GM12801 (cell line): ENCODE results near the gene ATG4A.

ENCODE experiments used
- CTCF ChIP-seq: IDR thresholded peaks from one replicate; pipeline ENCODE4 v1.5.1; 2011; ENCODE audit warnings: control low read depth; ENCODE audit not compliant: insufficient read length; ENCODE audit errors: extremely low read depth

The ATG4A gene

GRCh38 chrX:108169768-108170167 is 78.2 kb downstream of the ATG4A start:
- TF ChIP-seq CTCF, result no peak

DNA sequence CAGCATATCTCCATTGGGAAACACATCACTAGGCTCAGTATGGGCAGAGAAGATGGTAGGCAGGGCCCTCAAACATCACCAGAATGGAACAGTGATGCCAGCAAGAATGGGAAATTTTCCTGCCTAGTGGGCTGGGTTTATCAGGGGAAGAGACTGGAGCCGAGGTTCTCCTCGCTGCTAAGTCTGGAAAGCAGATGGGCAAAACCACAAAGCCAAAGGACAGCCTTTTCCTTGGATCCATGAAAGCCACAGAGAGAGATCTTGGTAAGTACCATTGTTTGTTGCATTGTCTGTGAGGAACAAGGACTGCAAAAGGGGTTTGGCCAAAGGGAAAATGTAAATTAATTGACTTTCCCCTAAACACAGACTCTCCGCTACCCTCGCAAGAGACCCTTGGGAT is 80.1 kb downstream of the ATG4A start:
- TF ChIP-seq CTCF, result no peak

DNA sequence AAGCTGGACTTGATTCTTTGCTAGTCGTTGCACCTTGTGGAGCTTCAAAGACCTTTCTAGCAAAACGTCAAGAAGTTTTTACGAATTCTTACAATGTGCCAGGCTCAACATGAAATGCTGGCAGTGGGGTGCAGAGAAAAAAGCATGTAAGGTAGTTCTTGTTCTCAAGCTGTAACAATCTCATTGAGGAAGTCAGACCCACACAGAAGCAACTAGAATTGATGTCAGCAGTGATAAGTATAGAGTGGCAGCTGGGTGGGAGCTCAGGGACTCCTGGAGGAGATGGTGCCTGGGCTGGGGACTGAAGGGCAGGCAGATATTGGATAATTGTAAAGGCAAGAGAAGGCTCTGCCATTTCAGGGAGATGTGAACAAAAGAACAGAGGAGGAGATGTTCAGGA is 82.3 kb downstream of the ATG4A start:
- no peak for TF ChIP-seq CTCF

GRCh38 chrX:108177351-108178142 is 86.0 kb downstream of the ATG4A start:
- TF ChIP-seq CTCF, result no peak

- no peak for TF ChIP-seq CTCF
Observed at GRCh38 chrX:108178143-108178498, 86.5 kb downstream of the ATG4A start.

DNA sequence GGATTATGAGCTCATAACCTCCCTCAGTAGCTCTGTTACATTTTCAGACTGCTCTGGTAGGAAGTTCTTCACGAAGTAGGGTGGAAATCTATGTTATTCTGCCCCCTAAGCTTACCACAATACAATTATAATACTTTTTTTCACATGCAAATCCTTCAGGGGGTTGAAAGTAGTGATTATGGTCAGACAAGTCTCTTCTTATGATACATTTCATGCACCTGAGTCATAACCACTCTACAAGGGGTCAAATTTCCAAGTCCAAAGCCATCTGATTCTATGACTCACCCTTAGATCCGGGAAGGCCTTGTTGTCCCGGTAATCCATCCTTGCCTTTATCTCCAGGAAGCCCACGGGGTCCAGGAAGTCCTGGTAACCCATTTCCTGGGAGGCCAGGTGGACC is 95.2 kb downstream of the ATG4A start:
- TF ChIP-seq CTCF, result no peak

DNA sequence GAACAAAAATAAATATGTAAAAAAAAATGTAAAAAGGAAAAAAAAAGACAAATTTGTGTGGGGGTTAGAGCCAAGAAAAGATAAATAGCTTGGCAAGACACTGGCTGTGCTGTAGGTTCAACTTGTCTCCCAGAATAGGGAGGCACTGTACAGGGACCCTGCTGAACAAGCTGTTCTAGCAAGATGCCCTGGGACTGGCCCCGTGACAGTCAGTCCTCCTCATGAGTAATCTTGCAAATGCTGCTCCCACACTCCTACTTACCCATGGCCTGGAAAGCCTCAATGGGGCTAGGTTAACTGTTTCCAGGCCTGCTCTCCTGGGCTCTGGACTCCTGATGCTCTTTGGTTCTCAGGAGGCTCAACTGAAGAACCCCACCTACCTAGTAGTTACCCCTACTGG is 106.8 kb downstream of the ATG4A start:
- TF ChIP-seq CTCF, result no peak

DNA sequence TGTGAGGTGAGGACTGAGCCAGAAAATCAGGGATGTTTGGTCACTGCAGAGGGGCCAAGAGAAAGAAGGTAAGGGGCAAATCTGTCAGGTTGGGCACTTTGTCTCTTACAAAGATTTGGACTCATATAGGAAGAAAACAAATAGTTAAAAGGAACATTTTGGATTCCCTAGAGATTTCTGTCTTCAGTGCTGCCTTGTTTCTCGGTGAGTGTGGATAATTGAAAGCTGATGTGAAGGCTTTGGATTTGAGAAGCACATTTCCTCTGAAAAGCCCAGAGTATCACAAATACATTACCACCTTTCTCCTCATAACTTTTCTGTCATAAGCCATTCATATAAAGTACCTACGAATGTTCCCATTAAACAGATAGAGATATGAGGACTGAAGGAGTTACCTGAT is 107.5 kb downstream of the ATG4A start:
- no peak for TF ChIP-seq CTCF
